NCI-H1694 (cell line): ENCODE measurements around the gene CDK5RAP2.
"Not testable (repeated sequence)": the region's sequence is repeated elsewhere in the genome, so short reads cannot be mapped to it uniquely, and the experiment has no call there.

Experiments used
- DNase-seq: peaks from one replicate; lab custom pipeline; 2025; lab: John Stamatoyannopoulos, UW

The CDK5RAP2 gene

DNA sequence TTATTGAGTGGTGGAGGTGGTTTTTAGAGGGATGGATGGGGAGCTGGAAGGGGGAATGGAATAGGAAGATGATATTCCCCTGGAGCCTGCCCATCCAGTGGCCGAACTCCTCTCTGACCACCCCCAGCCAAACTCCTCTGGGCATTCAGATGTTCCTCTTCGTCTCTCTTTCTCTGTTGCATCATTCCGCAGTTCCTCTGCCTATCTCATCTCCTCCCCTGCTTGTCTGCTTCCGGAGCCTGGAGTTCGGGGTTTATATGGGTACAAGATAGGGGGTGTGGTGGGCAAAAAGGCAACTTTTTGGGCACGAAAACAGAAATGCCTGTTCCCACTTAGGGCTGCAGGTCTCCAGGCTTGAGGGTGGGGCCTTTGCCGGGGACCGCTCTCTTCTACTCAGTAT, 12.2 kb upstream of the CDK5RAP2 start:
- DNase-seq, result no peak

GRCh38 chr9:120587328-120587727, 7.4 kb upstream of the CDK5RAP2 start:
- DNase-seq, result no peak

- peak; percentile 57 for DNase-seq
These were observed 4.0 kb upstream of the CDK5RAP2 start for GRCh38 chr9:120583958-120584369.

- no peak for DNase-seq
These were observed 572 bp downstream of the CDK5RAP2 start for GRCh38 chr9:120579139-120580050.

GRCh38 chr9:120574473-120574872, 5.5 kb downstream of the CDK5RAP2 start:
- no peak for DNase-seq

DNA sequence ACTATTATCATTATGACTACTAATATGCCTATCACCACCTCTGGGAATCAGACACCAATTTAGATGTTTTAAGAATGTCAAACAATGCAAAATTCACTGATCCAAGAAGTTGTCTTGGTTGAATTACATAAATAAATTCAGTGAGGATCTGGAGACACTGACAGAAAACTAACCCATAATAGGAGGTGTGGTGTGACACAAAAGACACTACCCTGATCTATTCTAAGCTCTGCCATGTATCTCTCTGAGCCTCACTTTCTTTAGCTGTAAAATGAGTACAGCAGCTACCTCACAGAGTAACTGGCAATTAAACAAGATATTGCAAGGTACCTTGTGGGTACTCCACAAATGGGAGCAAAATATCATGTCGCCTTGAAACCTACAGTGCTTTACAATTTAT, 7.5 kb downstream of the CDK5RAP2 start:
- no peak for DNase-seq

- DNase-seq, result no peak
These were observed 8.3 kb downstream of the CDK5RAP2 start for GRCh38 chr9:120571443-120572257.

GRCh38 chr9:120570296-120570695, 9.7 kb downstream of the CDK5RAP2 start:
- no peak for DNase-seq

- no peak for DNase-seq
These were observed 10.4 kb downstream of the CDK5RAP2 start for GRCh38 chr9:120569556-120569955.

- DNase-seq, result no peak
These were observed 11.2 kb downstream of the CDK5RAP2 start for GRCh38 chr9:120568816-120569215.

DNA sequence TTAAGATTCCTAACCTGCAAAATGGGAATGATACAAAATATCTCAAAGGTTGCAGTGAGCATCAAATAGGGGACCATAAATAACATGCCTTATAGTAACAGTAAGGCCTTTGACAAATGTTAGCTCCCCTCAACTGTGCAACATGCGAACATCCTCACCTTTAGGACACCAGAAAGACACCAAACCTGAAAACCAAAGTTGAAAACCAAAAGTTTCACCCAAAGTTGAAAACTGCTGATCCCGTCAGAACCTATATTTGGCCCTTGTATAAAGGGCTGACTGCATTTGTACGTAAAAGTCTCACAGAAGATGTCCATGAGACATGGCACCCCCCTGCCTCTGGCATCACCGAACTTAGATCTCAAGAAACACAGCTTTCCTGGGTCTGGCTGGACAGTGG, 12.1 kb downstream of the CDK5RAP2 start:
- no peak for DNase-seq

- no peak for DNase-seq
These were observed 12.9 kb downstream of the CDK5RAP2 start for GRCh38 chr9:120567081-120567480.

- no peak for DNase-seq
These were observed 15.4 kb downstream of the CDK5RAP2 start for GRCh38 chr9:120564589-120564988.

DNA sequence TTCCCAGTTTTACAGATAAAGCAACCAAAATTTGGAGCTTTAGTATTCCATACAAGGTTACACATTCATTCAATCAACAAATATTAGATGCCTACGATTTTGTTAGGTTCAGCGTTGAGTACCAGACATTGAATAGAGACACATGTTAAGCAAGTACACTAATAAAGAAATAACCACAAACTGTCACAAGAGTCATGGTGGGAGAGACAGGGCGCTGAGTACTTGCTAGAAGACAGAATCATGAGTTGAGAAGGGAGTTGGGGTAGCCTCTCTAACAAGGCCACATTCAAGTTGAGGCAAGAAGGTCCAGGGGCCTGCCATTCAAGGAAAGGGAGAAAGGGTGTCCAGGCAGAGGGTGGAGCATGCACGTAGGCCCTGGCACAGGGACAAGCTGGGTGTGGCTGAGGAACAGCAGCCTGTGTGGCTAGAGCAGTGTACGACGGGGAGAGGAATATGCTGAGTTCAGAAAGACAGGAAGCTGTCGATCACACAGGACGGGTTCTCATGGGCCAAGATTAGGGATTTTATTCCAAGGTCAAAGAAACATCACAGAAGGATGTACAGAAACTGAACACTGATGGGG, 17.0 kb downstream of the CDK5RAP2 start:
- no peak for DNase-seq

- DNase-seq, result no peak
These were observed 18.3 kb downstream of the CDK5RAP2 start for GRCh38 chr9:120561709-120562108.

GRCh38 chr9:120559546-120559945, 20.4 kb downstream of the CDK5RAP2 start:
- DNase-seq, result no peak

DNA sequence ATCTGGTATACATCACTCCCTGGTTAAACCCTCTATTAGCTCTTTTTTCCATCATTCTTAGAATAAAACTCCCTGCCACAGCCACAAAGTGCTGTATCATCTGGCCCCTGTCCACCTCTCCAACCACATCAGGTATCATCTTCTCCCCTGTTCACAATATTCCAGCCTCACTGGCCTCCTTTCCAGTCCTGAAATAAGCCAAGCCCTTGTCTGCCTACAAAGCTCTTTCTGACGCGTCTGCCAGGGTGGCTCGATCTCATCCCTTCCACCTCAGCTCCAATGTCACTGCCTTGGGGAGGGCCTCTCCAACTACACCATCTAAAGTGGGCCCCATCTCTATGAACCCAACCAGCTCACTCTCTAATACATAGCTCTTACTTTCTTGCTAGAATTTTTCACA, 21.5 kb downstream of the CDK5RAP2 start:
- no peak for DNase-seq

DNA sequence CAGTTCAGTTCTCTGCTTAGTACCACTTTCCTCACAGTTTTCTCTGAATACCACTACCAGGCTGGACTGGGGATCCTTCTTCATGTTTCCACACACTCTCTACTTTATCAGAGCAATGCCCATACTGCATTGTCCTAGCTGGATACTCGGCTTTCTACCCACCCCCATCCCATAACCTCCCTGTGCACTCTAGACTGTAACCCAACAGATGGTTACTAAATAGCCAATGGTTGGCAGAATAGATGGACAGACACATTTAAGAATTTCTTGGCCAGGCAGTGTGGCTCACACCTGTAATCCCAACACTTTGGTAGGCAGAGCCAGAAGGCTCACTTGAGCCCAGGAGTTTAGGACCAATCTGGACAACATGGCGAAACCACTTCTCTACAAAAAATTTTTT, 22.8 kb downstream of the CDK5RAP2 start:
- DNase-seq, result no peak

- no peak for DNase-seq
These were observed 23.2 kb downstream of the CDK5RAP2 start for GRCh38 chr9:120556775-120557174.

DNA sequence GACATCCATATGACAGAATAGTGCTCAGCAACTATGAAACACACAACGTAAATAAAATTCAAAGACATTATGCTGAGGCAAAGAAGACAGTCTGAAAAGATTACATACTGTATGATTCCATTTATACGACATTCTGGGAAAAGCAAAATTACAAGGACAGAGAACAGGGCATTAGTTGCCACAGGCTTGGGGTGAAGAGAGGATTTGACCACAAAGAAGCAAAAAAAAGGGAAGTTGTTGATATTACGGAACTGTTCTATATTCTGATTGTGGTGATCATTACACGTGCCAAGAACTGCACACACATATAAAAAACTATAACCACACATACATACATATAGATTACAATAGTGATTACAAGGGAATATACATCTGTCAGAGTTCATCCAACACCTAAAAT, 24.1 kb downstream of the CDK5RAP2 start:
- no peak for DNase-seq

- DNase-seq, result not testable (repeated sequence)
These were observed 27.7 kb downstream of the CDK5RAP2 start for GRCh38 chr9:120552210-120552704.
